ENCODE measurements around the gene TMEM141.
"Not testable (repeated sequence)": the region's sequence is repeated elsewhere in the genome, so short reads cannot be mapped to it uniquely, and the experiment has no call there.

The TMEM141 gene

DNA sequence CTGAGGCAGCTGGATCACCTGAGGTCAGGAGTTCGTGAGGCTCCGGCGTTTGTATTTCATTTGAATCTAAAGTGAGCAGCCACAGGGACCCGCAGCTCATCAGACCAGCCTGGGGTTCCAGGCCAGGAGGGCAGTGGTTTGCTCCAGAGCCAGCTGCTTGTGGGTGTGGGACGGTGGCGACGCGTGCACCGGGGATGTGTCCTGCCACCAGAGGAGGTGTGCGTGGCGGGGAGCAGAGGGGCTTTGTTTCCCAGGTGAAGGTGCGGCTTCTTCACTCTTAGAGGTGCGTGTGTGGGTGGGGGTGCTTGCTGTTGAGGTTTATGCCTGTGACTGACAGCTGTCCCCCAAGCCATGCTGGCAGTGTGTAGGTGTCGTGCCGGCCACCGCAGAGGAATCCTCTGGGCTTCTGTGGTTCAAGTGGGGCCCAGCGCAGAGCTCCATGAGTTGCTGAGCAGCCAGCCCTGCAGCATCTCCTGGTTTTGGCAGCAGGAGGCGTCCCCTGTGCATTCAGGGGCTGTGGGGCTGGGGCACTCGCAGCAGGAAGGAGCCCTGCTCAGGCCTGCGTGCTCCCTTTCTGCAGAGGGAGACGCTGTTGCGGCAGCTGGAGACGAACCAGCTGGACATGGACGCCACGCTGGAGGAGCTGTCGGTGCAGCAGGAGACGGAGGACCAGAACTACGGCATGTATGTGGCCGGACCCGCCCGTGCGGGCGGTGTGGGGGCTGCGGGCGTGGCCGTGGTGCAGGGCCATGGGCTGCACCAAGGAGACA is 44.2 kb downstream of the TMEM141 start:
- TF ChIP-seq, protein P1, sequence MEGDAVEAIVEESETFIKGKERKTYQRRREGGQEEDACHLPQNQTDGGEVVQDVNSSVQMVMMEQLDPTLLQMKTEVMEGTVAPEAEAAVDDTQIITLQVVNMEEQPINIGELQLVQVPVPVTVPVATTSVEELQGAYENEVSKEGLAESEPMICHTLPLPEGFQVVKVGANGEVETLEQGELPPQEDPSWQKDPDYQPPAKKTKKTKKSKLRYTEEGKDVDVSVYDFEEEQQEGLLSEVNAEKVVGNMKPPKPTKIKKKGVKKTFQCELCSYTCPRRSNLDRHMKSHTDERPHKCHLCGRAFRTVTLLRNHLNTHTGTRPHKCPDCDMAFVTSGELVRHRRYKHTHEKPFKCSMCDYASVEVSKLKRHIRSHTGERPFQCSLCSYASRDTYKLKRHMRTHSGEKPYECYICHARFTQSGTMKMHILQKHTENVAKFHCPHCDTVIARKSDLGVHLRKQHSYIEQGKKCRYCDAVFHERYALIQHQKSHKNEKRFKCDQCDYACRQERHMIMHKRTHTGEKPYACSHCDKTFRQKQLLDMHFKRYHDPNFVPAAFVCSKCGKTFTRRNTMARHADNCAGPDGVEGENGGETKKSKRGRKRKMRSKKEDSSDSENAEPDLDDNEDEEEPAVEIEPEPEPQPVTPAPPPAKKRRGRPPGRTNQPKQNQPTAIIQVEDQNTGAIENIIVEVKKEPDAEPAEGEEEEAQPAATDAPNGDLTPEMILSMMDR (IDR thresholded peaks at IDR 0.05; ENCODE audit: insufficient read depth, low read depth, low read length, missing control alignments) = no peak
- no peak overlapping the region for H3K4me3 ChIP-seq (ENCODE audit: low read length)
- DNase-seq (ENCODE audit: low read depth) = no peak

GRCh38 chr9:136835932-136836904 is 45.1 kb downstream of the TMEM141 start:
- H3K4me3 ChIP-seq (ENCODE audit: low read length) = no peak overlapping the region
- DNase-seq (ENCODE audit: low read depth) = no peak
- TF ChIP-seq, protein P1 (IDR thresholded peaks at IDR 0.05; ENCODE audit: insufficient read depth, low read depth, low read length, missing control alignments) = no peak

DNA sequence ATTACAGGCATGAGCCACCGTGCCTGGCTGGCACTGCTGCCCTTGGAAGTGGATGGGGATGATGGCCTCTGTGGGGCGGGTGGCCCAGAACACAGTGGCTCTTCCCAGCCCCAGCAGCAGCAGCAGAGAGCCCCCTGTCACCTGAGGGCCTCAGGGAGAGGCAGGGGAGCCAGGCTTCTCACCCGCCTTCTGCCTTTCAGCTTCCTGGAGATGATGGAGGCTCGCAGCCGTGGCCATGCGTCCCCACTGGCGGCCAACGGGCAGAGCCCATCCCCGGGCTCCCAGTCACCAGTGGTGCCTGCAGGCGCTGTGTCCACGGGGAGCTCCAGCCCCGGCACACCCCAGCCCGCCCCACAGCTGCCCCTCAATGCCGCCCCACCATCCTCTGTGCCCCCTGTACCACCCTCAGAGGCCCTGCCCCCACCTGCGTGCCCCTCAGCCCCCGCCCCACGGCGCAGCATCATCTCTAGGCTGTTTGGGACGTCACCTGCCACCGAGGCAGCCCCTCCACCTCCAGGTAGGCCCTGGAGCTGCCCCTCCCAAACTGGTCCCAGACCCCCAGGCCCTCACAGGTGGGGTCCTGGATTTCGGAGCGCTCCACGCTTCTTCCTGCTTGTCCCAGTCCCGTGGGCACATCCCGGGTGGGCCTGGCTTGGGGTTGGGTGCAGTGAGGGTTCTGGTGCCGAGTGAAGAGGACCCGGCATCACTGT is 46.2 kb downstream of the TMEM141 start:
- DNase-seq (ENCODE audit: low read depth) = no peak
- H3K4me3 ChIP-seq (ENCODE audit: low read length) = no peak overlapping the region
- TF ChIP-seq, protein P1 (IDR thresholded peaks at IDR 0.05; ENCODE audit: insufficient read depth, low read depth, low read length, missing control alignments) = no peak

DNA sequence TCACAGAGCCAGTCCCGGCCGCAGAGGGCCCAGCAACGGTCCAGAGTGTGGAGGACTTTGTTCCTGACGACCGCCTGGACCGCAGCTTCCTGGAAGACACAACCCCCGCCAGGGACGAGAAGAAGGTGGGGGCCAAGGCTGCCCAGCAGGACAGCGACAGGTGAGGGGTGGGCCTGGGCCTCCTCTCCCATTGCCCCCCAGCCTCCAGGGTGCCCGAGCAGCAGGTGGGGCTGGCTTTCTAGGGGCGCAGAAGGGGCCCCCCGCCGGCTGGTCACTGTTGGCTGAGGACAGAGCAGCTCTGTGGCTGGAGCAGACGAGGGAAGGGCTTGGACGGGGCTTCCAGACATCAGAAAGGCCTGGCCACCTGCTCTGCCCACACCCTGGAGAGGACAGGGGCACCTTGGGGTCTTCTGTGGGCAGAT is 46.7 kb downstream of the TMEM141 start:
- not testable (repeated sequence) for H3K4me3 ChIP-seq (ENCODE audit: low read length); DNase-seq (ENCODE audit: low read depth)

GRCh38 chr9:136838314-136839228 is 47.4 kb downstream of the TMEM141 start:
- DNase-seq (ENCODE audit: low read depth) = no peak
- H3K4me3 ChIP-seq (ENCODE audit: low read length) = no peak overlapping the region
- TF ChIP-seq, protein P1 (IDR thresholded peaks at IDR 0.05; ENCODE audit: insufficient read depth, low read depth, low read length, missing control alignments) = no peak

DNA sequence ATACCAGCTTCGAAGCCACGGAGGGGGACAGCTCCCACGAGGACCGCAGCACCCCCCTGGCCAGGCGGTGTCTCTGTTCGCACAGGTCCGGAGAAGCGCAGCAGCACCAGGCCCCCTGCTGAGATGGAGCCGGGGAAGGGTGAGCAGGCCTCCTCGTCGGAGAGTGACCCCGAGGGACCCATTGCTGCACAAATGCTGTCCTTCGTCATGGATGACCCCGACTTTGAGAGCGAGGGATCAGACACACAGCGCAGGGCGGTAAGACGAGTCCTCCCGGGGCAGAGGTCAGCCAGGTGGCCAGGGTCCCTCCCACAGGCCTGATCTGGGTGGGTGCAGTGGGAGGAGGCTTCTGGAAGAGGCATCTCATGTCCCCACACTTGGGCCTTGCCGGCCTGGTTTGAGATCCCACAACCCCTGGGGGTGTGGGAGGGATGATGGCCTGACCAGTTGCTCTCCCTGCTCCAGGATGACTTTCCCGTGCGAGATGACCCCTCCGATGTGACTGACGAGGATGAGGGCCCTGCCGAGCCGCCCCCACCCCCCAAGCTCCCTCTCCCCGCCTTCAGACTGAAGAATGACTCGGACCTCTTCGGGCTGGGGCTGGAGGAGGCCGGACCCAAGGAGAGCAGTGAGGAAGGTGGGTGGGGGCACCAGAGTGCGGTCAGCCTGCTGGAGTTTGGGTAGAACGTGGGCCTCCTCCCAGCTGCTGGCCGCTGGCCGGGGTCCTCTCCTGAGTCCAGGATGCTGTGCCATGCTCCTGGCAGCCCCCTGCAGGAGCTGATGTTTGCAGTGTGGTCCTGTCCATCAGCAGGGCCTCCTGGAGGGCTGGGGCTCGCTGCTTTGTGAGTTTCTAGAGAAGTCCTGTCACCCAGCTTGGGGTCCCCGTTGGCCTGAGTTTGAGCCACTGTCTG is 48.3 kb downstream of the TMEM141 start:
- no peak overlapping the region for H3K4me3 ChIP-seq (ENCODE audit: low read length)
- no peak for DNase-seq (ENCODE audit: low read depth)
- TF ChIP-seq, protein P1 (IDR thresholded peaks at IDR 0.05; ENCODE audit: insufficient read depth, low read depth, low read length, missing control alignments) = no peak
